IPS-11a (cell line): ENCODE measurements around the gene RNF113B.

Experiments used
- H3K4me3 ChIP-seq: one replicate; pipeline ENCODE4 v1.5.1; 2013; ENCODE audit warnings: low read depth, low read length, control low read depth

RNF113B gene

GRCh38 chr13:98176777-98177608, at the start of gene RNF113B:
Gene RNF113B (minus strand): TSS chr13:98177269. CDS start chr13:98177236, 33 bp downstream.
- H3K4me3 ChIP-seq = no peak within 1 kb of the TSS

- H3K4me3 ChIP-seq = no peak overlapping the region
Observed at GRCh38 chr13:98226496-98226895, 49.4 kb upstream of the RNF113B start.

- H3K4me3 ChIP-seq = no peak overlapping the region
Observed at GRCh38 chr13:98225036-98225940, 48.2 kb upstream of the RNF113B start.

- H3K4me3 ChIP-seq = no peak overlapping the region
Observed at GRCh38 chr13:98224557-98224956, 47.5 kb upstream of the RNF113B start.

GRCh38 chr13:98223741-98224140, 46.7 kb upstream of the RNF113B start:
- no peak overlapping the region for H3K4me3 ChIP-seq

- no peak overlapping the region for H3K4me3 ChIP-seq
Observed at GRCh38 chr13:98222816-98223215, 45.7 kb upstream of the RNF113B start.

GRCh38 chr13:98222081-98222554, 45.0 kb upstream of the RNF113B start:
- H3K4me3 ChIP-seq = no peak overlapping the region

GRCh38 chr13:98221234-98221633, 44.2 kb upstream of the RNF113B start:
- H3K4me3 ChIP-seq = no peak overlapping the region

GRCh38 chr13:98220271-98220791, 43.3 kb upstream of the RNF113B start:
- H3K4me3 ChIP-seq = no peak overlapping the region

GRCh38 chr13:98219685-98220084, 42.6 kb upstream of the RNF113B start:
- H3K4me3 ChIP-seq = no peak overlapping the region

- no peak overlapping the region for H3K4me3 ChIP-seq
Observed at GRCh38 chr13:98217597-98217996, 40.5 kb upstream of the RNF113B start.

- H3K4me3 ChIP-seq = no peak overlapping the region
Observed at GRCh38 chr13:98216711-98217285, 39.7 kb upstream of the RNF113B start.

- no peak overlapping the region for H3K4me3 ChIP-seq
Observed at GRCh38 chr13:98216135-98216565, 39.1 kb upstream of the RNF113B start.

GRCh38 chr13:98215508-98215907, 38.4 kb upstream of the RNF113B start:
- H3K4me3 ChIP-seq = no peak overlapping the region

GRCh38 chr13:98214707-98215106, 37.6 kb upstream of the RNF113B start:
- no peak overlapping the region for H3K4me3 ChIP-seq

- H3K4me3 ChIP-seq = no peak overlapping the region
Observed at GRCh38 chr13:98214008-98214643, 37.1 kb upstream of the RNF113B start.

GRCh38 chr13:98213354-98213753, 36.3 kb upstream of the RNF113B start:
- no peak overlapping the region for H3K4me3 ChIP-seq

GRCh38 chr13:98212763-98213162, 35.7 kb upstream of the RNF113B start:
- no peak overlapping the region for H3K4me3 ChIP-seq

GRCh38 chr13:98208606-98209005, 31.5 kb upstream of the RNF113B start:
- H3K4me3 ChIP-seq = no peak overlapping the region

GRCh38 chr13:98207416-98207815, 30.3 kb upstream of the RNF113B start:
- H3K4me3 ChIP-seq = no peak overlapping the region

- no peak overlapping the region for H3K4me3 ChIP-seq
Observed at GRCh38 chr13:98206946-98207345, 29.9 kb upstream of the RNF113B start.
